ENCODE results near the gene MPPED1. TPM values are rescaled to one million over a fixed set of nuclear protein-coding genes. Genes with fewer than 3 reads are reported as not detected.

The MPPED1 gene
- total RNA-seq, 1 experiment from 2014 or later = not detected

DNA sequence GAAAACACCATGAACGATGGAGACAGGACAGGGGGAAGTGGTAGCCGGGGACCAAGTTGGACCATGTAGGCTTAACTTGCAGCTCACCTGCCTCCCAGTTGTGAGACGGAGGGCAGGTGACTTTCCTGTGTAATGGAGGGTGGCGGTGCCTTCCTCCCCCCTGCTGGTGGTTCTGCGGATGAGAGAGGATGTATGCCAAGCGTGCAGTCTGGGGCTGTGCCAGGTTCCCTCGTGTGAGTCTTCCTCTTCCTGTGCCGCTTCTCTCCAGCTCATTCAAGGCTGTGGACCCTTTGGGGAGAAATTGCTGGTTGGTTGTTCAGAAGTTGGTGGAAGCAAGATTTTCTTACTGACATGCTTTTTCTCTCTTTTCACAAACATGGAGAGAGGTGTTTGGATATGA is 35.1 kb downstream of the MPPED1 start:
- Mint-ChIP-seq H3K4me3 (ENCODE audit: unreplicated experiment) (no peak overlapping the region), H3K9me3 (ENCODE audit: unreplicated experiment) (no peaks in the 10 kb centered on the region), H3K27ac (ENCODE audit: low read depth, unreplicated experiment) (no peak overlapping the region), H3K4me1 (ENCODE audit: insufficient read depth, unreplicated experiment) (no peaks in the 10 kb centered on the region), H3K27me3 (ENCODE audit: insufficient read depth, unreplicated experiment) (peaks cover 29% of the 10 kb centered on the region), H3K36me3 (ENCODE audit: insufficient read depth, unreplicated experiment) (no peaks in the 10 kb centered on the region)
- no TSS peak for BruUV-seq (replicated peaks)
- DNase-seq (ENCODE audit: unreplicated experiment) = peak; percentile 20
- TF ChIP-seq, protein P1, sequence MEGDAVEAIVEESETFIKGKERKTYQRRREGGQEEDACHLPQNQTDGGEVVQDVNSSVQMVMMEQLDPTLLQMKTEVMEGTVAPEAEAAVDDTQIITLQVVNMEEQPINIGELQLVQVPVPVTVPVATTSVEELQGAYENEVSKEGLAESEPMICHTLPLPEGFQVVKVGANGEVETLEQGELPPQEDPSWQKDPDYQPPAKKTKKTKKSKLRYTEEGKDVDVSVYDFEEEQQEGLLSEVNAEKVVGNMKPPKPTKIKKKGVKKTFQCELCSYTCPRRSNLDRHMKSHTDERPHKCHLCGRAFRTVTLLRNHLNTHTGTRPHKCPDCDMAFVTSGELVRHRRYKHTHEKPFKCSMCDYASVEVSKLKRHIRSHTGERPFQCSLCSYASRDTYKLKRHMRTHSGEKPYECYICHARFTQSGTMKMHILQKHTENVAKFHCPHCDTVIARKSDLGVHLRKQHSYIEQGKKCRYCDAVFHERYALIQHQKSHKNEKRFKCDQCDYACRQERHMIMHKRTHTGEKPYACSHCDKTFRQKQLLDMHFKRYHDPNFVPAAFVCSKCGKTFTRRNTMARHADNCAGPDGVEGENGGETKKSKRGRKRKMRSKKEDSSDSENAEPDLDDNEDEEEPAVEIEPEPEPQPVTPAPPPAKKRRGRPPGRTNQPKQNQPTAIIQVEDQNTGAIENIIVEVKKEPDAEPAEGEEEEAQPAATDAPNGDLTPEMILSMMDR (IDR thresholded peaks at IDR 0.05; ENCODE audit: unreplicated experiment) = no peak
- intact Hi-C loops (cut with micrococcal nuclease) = no loop called here
- CTCF ChIA-PET = no interaction called here
- POLR2A ChIA-PET = no interaction called here

DNA sequence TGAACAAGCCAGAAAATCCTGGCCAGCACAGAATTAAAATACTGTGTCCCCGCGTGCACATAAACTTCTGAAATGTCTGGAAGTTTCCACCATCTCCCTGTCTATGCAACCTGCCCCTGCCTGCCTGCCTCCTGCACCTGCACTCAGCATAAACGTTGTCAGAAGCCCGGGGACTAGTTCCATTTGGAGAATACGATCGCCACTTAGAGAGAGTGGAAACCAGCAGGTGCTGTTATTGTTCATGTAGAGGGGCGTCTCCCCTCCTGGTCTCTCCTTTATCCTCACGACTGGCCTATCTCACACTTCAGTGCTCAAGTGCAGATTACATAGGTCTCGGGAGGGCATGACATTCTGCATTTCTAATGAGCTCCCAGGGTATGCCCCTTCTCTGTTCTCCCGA is 35.6 kb downstream of the MPPED1 start:
- POLR2A ChIA-PET = no interaction called here
- CTCF ChIA-PET = interaction anchor here (1.2 kb wide), 1 partner anchor 546 kb away, joined by 3 read pairs; no protein-coding TSS in a partner anchor
- H3K36me3 Mint-ChIP-seq (ENCODE audit: insufficient read depth, unreplicated experiment) = no peaks in the 10 kb centered on the region
- no peak for DNase-seq (ENCODE audit: unreplicated experiment)
- peaks cover 29% of the 10 kb centered on the region for H3K27me3 Mint-ChIP-seq (ENCODE audit: insufficient read depth, unreplicated experiment)
- no TSS peak for BruUV-seq (replicated peaks)
- TF ChIP-seq, protein P1 (IDR thresholded peaks at IDR 0.05; ENCODE audit: unreplicated experiment) = no peak
- intact Hi-C loops (cut with micrococcal nuclease) = no loop called here
- no peak overlapping the region for H3K27ac Mint-ChIP-seq (ENCODE audit: low read depth, unreplicated experiment)
- no peaks in the 10 kb centered on the region for H3K4me1 Mint-ChIP-seq (ENCODE audit: insufficient read depth, unreplicated experiment)
- no peaks in the 10 kb centered on the region for H3K9me3 Mint-ChIP-seq (ENCODE audit: unreplicated experiment)
- no peak overlapping the region for H3K4me3 Mint-ChIP-seq (ENCODE audit: unreplicated experiment)

DNA sequence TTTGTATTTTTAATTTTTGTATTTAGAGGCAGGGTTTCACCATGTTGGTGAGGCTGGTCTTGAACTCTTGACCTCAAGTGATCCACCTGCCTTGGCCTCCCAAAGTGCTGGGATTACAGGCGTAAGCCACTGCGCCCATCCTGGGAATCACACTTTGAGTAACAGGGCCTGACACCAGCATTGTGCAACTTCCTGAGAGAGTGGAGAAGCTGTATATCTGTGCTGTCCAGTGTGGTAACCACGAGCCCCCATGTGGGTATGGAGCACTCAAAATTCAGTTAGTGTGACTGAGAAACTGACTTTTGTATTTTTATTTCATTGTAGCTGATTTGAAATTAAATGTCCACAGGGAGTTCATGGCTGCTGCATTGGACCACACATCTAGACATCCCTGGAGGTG is 36.2 kb downstream of the MPPED1 start:
- Mint-ChIP-seq H3K27me3 (ENCODE audit: insufficient read depth, unreplicated experiment) (peaks cover 29% of the 10 kb centered on the region), H3K4me1 (ENCODE audit: insufficient read depth, unreplicated experiment) (no peaks in the 10 kb centered on the region), H3K4me3 (ENCODE audit: unreplicated experiment) (no peak overlapping the region), H3K9me3 (ENCODE audit: unreplicated experiment) (no peaks in the 10 kb centered on the region), H3K27ac (ENCODE audit: low read depth, unreplicated experiment) (no peak overlapping the region), H3K36me3 (ENCODE audit: insufficient read depth, unreplicated experiment) (no peaks in the 10 kb centered on the region)
- BruUV-seq (replicated peaks) = no TSS peak
- intact Hi-C loops (cut with micrococcal nuclease) = no loop called here
- DNase-seq (ENCODE audit: unreplicated experiment) = no peak
- POLR2A ChIA-PET = no interaction called here
- TF ChIP-seq, protein P1 (IDR thresholded peaks at IDR 0.05; ENCODE audit: unreplicated experiment) = no peak
- CTCF ChIA-PET = interaction anchor here (0.5 to 1.2 kb wide), 3 partner anchors 17 to 545 kb away, joined by 3 read pairs; no protein-coding TSS in a partner anchor

DNA sequence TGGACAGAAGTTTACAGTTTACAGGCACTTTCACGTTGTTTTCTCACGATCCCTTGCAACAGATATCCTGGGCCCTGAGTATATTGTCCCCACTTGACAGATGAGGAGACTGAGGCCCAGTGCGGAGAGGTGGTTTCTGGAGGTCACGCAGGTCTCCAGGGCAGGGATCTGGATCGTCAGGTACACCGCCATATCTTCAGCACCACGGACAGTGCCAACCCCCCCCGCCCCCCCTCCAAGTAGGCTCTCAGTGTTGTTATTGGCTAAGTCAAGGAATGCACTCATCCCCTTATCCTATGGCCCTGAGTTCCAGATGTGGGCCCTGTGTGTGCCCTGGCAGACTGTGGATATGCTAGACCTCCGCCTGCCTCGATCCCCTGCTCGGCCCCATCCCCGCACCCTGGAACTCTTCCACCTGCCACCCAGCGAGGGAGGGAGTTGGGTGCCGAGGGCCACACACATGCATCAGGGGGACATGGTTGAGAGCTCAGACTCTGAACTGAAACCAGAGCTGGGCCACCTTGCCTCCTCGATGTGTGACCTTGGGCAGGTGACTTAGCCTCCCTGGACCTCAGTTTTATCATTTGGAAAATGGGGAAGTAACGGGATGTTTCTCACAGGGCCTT is 37.5 kb downstream of the MPPED1 start:
- Mint-ChIP-seq H3K36me3 (ENCODE audit: insufficient read depth, unreplicated experiment) (no peaks in the 10 kb centered on the region), H3K4me3 (ENCODE audit: unreplicated experiment) (no peak overlapping the region), H3K9me3 (ENCODE audit: unreplicated experiment) (no peaks in the 10 kb centered on the region), H3K27me3 (ENCODE audit: insufficient read depth, unreplicated experiment) (peaks cover 27% of the 10 kb centered on the region), H3K4me1 (ENCODE audit: insufficient read depth, unreplicated experiment) (no peaks in the 10 kb centered on the region), H3K27ac (ENCODE audit: low read depth, unreplicated experiment) (no peak overlapping the region)
- POLR2A ChIA-PET = no interaction called here
- TF ChIP-seq, protein P1 (IDR thresholded peaks at IDR 0.05; ENCODE audit: unreplicated experiment) = no peak
- intact Hi-C loops (cut with micrococcal nuclease) = no loop called here
- peak; percentile 10 for DNase-seq (ENCODE audit: unreplicated experiment)
- BruUV-seq (replicated peaks) = no TSS peak
- CTCF ChIA-PET = interaction anchor here (1.0 kb wide), 1 partner anchor 61 kb away, joined by 3 read pairs; no protein-coding TSS in a partner anchor

Data from MCF 10A (cell line).